Mucosa of gallbladder (tissue), 1 donor: ENCODE measurements around the gene G6PC3. TPM values are rescaled to one million over a fixed set of nuclear protein-coding genes. Genes with fewer than 3 reads are reported as not detected.
"Not testable (repeated sequence)": the region's sequence is repeated elsewhere in the genome, so short reads cannot be mapped to it uniquely, and the experiment has no call there.

Source experiments
- DNase-seq: peaks from one replicate; pipeline ENCODE4 v3.0.0-alpha.2; 2020; ENCODE audit warnings: low spot score
- total RNA-seq: library from RNA; stranded (reverse); gene quantifications from one replicate; pipeline ENCODE4 v1.2.1, GENCODE V29; 2021
- donor health status: DM: no; HTN: no; CAD: no.

G6PC3 gene
- total RNA-seq, 1 donor from 2014 or later, result 62.3 TPM

DNA sequence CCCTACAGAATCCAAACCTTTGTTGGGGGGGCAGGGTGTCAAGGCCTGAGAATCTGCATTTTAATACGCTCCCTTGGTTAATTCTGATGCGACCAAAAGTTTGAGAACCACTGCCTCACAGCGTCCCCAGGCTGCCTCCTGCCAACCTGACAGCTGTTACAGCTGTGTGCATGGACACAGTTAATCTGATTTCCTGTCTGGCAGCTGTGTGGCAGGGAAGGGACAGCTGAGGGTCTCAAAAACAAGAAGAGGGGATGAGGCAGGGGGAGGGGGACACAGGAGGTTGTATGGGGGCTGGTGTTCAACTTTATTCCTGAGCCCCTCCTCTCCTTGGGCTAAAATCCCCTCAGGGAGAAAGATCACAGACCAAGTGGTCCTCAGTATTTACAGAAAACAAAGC, 35.4 kb downstream of the G6PC3 start:
- no peak for DNase-seq

- no peak for DNase-seq
Observed at GRCh38 chr17:44106801-44107200, 36.3 kb downstream of the G6PC3 start.

GRCh38 chr17:44108440-44109311, 38.1 kb downstream of the G6PC3 start:
- peak; percentile 90 for DNase-seq

DNA sequence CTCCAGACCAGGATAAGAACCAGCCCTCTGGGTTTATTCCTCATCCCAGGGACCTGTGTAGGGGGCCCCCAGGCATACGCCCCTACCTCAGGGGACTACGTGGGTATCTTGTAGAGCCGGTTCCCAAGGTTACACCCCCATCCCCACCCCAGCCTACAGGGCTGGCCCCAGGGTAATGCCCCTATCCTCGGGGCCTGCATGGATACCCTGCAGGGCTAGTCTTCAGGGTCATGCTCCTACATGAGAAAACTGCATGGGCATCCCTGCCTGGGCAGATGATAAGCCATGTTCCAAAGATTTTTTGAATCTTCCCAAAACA, 38.7 kb downstream of the G6PC3 start:
- DNase-seq, result no peak

GRCh38 chr17:44110011-44110686, 39.6 kb downstream of the G6PC3 start:
- no peak for DNase-seq

- peak; percentile 98 for DNase-seq
Observed at GRCh38 chr17:44110823-44111633, 40.5 kb downstream of the G6PC3 start.

GRCh38 chr17:44111777-44112176, 41.2 kb downstream of the G6PC3 start:
- DNase-seq, result no peak

DNA sequence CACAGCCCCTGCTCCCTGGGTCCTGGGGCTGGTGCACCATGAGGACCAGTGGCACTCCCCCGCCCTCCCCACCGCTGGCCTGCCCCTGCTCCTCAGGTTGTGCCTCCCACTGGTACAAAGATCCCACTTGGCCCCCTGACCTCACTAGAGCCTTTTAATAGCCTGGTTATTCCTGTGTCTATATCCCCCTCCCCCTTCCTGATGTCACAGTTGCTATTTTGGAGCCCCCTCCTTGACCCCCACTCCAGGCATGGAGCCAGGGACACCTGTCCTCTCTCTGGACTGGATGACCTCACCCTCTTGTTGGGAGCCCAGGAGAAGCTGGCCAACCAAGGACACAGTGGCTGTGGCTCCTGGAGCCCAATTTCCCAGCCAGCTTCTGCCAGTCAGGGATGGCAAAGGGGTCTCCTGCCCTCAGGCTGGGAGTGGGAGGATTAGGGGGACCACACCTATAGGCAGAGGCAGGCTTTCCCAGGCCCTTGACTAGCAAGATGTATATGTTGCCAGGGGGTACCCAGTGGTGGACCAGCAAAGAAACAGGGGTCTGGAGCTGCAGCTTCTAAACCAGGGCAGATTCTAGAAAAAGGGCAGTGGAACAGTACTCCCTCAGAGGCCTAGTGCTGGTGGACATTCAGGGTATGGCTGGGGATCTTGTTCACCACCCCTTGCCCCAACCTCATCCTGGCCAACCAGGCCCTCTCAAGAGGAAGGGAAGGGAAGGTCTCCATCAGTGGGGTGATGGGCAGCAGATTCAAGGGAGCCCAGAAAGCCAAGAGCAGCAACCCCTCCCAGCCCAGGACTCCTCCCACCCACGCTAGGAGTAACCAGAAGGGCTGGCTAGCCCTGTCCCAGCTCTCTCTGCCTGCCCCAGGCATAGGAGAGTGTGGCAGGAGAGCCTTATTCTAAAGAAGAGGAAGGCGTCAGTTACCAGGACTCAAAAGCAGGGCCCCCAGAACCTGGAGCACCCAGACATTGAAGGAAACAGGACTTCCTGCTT, 42.0 kb downstream of the G6PC3 start:
- no peak for DNase-seq

DNA sequence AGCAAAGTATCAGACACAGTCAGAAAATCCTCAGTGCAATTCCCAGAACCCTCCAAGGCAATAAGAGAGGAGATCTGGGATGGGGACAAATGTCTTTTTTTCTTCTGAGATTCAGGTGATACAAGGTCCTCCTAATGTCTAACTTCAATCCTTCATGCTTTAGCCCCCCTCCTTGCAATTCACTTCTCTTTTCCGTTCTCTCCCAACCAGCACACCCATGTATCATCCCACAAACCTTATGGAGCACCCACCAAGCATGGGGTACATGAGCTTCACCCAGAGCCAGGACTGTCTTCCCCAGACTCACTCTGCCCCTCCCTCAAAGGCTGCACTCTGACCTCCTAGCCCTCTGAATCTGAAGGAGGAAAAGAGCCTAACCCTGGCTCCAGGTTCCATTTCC, 42.8 kb downstream of the G6PC3 start:
- DNase-seq, result no peak

DNA sequence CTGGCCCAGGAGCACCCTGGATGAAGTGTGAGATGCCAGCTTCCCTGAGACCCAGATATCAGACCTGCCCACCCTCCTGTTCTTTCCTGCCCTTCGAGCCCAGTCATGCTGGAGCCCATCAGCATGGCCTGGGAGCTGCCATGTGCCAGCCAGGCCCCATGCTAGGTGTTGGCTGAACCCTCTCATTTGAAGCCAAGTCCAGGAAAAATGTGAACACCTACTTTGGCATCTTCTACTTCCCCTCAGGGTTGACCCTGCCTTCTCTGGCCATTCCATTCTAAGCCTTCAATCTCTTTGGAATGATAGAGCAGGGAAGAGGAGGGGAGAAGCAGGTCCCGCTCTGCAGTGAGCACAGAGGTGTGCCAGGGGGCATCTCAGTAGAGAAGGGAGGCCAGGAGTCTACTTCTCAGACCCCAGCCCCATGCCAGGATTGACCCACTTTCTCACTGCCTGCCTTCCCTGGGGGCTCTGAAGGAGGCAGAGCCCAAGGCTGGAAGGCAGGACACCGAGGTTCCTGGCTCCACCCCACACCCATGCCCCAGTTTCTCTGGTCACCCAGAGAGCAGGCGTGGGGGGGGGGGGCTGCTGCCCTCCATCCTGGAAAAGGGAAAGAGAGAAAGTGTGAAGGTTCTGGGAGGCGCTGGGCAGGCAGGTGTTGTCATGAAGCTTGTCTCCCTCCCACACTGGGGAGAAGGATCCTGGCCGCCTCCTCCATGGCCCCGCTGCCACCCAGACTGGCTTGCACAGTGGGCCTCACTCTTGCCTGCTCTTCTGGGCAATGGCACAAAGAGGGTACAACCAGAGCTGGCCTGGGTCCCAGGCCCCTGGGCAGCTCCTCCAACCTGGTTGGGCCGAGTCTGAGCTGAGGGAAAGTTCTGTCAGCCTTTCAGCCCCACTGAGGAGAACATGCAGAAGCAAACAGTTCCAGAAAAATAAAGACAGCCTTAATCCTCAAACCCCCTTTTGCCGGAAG, 43.6 kb downstream of the G6PC3 start:
- DNase-seq, result no peak

- no peak for DNase-seq
Observed at GRCh38 chr17:44115585-44116415, 45.3 kb downstream of the G6PC3 start.

GRCh38 chr17:44117351-44117750, 46.8 kb downstream of the G6PC3 start:
- DNase-seq, result no peak

- DNase-seq, result no peak
Observed at GRCh38 chr17:44118427-44119050, 48.0 kb downstream of the G6PC3 start.

- no peak for DNase-seq
Observed at GRCh38 chr17:44119062-44119461, 48.5 kb downstream of the G6PC3 start.

GRCh38 chr17:44119798-44120197, 49.3 kb downstream of the G6PC3 start:
- no peak for DNase-seq

- not testable (repeated sequence) for DNase-seq
Observed at GRCh38 chr17:44120281-44120680, 49.7 kb downstream of the G6PC3 start.

- DNase-seq, result no peak
Observed at GRCh38 chr17:44120851-44121605, 50.5 kb downstream of the G6PC3 start.
